ENCODE results near the gene GCA.

The GCA gene

DNA sequence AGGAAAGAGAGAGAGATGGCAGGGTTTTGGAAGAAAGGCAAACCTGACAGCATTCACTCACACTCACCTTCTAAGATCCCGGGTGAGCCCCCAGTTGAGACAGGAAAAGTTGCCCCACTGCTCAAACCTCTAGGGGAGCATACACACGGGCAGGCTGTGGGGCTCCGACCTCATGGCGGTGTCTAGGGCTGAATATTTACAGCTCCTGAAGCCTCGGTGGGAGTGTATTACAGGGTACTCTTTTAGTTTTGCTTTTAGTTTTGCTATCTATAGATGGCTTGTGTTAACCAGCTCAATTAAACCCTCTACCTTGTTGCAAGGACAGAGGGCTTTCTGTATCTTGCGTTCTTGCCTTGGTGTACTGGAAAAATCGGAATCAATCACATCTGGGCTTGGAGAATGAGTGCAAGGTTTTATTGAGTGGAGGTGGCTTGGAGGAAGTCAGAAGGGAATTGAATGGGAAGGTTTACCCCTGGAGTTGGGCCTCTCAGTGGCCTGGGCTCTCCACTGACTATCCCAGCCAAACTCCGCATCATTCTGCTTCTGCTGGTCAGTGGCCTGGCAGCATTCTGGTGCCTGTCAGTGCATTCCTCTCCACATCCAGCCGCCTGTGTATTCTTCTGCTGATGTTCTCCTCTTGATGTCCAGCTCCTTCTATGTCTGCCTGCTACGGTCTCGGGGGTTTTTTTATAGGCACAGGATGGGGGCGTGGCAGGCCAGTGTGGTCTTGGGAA lies 15.3 kb upstream of the GCA start:
- no peak for DNase-seq

DNA sequence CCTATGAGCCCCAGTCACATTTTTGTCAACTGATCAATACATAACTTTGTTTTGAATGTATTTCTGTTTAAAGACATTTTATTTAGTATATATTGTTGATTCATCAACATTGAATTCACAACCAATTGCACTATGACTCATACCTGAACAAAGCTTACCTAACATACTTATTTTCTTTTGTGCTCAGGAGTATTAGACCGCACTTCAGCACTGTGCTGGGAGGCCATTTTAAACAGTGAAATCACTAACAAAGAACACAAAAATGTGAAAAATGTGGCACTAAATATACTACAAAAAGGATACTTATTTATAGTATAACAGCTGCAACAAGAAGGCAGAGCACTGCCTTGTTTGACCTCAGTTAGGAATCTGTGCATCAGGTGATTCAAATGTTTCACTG lies 13.1 kb upstream of the GCA start:
- DNase-seq, result peak; percentile 40

DNA sequence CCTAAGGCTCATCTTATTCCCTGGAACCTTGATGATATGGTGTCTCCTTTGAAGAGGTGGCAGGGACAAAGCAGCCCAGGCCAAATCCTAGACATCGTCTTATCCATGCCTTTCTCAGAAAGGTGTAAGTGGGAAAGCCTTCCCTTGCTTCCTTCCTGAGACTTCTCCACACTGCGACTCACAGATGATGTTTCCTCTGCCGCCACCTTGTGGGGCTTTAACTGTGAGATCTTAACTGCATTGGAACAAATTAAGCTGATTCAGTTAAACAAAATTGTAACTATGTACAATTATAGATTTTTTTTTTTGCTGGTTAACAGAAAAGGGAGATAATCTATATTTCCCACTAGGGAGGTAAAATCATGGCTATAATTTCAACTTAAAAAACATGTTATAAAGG lies 10.0 kb upstream of the GCA start:
- DNase-seq, result peak; percentile 55

DNA sequence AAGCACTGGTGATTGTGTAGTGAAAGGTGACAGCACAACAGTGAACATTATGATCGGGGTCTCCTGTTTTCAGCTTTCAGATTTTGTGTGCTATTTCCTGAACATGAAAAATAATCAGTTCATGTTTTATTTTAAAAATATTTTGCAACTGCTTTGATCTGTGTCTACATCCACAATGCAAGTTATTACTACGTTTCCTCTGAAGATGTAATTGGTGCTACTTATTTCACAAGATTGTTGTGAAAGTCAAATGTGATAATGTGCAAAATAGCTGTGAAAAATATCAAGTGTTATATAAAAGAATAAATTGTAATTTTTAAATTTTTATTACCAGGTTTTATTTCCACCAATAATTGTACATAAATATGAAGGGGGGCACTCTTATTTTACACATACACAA lies 6.1 kb upstream of the GCA start:
- no peak for DNase-seq

DNA sequence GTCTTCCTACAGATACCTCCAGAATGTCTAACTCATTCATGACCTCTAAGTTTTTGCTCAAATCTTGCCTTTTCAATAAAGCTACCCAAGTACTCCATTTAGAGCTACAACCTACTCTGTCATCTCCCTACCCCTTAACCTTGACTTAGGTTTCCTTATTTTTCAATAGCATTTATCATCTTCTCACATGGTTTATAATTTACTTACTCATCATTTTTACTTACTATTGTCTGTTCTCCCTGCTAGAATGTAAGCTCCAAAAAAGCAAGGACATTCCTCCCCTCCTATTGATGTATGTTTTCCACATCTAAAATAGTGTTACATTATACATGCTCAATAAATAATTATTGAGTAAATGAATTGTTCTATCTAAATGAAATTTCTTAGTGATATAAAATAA lies 3.1 kb upstream of the GCA start:
- no peak for DNase-seq

DNA sequence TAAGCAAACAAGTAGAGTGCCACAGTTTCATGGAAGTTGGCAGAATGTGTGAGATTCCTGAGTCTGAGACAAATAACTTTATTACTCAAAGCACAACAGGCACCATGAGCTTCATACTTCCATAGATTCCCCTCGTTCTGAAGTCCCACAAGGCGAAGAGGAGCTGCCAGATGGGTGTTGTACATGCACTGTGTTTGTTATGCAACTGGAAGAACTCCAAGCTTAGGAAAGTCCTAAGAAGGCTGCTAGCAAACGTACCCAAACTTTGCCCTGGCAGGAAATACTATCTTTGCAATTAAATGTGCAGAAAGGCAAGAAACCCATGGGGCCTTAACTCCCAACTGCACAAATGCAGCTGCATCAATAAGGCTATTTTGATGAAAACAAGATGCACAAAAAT lies 1.6 kb upstream of the GCA start:
- peak; percentile 6 for DNase-seq

DNA sequence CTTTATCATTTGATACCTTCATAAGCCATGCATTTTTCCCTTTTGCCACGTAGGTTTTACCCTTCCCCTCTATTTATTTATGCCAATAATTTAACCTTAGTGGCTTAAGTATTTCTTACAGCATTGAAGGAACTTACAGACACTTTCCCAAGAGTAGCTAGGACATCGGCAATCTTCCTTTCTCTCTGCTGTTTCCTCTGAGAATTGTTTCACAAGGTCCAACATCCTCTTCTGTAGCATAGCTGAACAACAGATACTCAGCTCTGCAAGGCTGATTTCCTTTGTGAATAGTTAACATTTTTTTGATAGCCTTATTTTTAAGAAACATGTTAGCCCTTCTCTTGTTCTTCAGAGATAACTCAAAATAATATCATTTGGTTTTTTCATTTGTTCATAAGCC lies 1.1 kb upstream of the GCA start:
- no peak for DNase-seq

DNA sequence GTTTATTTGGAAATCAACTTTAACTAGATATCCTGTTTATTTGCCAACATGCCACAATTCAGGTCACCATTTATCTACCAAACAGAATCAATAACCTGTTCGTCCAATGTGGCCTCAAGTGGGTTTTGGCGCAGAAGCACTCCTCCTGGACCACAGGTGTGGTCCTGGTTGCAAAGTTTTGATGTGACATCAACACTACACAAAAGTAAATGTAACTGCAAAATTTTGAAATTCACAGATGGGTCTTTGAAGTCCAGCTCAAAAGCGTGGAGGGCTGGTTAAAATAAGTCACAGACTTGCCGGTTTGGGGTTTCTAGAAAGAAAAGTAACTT lies 474 bp upstream of the GCA start:
- no peak for DNase-seq

DNA sequence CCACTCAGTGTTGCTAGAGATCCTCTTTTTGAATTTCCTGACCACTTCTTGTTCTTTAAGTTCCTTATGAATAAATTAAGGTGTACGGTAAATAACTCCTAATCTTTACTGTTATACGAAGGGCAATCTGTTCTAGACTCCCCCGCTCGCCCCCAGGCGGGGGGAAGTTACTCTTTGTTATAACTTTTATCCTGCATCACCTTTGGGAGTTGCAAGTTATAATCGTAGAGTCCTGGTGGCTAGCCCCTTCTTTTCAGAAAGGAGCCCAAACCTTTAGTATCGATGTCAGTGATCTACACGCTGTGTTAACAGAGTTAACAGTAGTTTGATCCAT lies 652 bp downstream of the GCA start:
- DNase-seq, result no peak

DNA sequence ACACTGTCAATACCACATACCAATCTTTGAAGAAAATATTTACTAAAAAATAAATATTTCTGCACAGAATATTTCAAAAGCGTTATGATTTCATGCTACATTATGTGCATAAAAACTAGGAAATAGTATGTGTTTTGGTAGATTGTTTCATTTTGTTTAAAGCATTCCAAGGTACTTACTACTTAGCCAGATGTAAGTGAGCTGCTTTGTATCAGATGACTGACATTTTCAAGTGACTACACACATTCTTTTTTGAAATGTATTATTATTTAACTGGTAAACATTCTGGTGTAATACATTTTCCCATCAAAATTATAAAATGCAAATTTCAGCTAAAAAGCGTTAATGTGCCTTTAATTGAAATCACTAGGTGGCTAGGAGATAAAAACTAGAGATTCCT lies 21.5 kb downstream of the GCA start:
- DNase-seq, result no peak

DNA sequence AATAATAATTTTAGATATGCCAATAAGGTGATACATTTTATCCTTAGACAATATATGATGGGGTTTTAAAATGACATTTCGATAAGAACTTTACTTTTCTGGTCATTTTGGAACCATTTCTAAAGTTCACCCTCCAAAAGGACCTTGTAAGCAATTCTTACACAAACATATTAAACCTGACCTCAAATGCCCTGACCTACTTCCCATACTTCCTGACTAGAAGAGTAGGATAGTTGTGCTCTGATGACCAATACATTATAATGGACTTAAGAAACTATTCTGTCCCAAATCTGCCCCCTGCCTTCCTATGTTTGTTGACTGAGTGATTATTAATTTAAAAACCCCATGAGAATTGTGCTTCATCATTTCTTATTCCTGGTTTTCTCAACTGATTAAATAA lies 24.6 kb downstream of the GCA start:
- no peak for DNase-seq

DNA sequence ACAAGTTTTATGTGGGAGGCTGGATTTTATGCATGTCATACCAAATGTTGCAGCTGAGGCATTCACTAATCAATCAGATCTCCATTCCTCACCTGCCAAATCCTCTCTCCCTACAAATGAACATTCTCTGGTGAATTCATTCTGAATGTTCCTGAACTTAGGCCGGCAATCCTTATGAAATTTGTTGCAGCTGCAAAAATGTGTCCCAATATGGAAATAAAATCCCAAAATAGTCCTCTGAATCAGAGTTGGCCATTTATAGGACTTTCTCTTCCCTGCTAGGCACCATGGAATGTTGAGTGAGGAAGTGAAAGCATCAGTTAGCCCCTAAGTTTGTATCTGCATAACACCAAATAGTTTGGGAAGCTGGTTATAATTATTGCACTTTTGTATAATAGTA lies 25.6 kb downstream of the GCA start:
- DNase-seq, result no peak

DNA sequence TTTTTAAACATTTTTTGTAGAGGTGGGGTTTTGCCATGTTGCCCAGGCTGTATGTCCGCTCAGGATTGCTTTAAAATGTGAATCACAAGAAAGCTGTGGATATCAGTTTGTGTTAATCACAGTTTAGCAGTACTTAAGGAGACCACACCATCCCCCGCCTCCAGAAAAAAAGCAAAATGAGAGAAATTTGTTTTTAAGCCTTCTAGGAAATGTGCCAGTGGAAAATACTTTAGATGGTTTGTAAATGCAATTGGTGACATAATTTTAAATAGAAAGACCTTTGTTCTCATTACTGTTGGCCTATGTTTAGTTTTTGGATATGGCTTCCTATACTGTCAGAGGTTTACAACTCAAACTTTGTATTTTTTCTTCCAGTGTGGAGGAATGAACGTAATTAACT lies 27.0 kb downstream of the GCA start:
- no peak for DNase-seq

DNA sequence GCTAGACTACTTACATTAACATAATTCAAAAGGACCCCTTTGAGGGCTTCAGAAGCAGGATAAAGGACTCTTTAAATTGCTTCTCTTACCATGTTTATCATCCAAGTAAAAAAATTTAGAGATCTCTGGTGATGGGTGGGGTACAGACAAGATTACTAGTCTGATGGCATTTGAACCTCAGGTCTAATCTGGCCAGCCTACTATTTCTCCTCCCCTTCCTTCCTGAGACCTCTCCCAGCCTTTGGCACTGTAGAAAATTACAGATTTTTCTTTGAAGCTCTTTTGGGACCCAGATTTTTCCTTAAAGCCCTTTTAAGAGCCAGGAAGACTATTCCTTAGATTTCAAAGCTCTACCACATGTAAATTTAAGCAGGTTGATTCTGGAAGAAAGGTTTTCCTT lies 28.9 kb downstream of the GCA start:
- DNase-seq, result no peak

DNA sequence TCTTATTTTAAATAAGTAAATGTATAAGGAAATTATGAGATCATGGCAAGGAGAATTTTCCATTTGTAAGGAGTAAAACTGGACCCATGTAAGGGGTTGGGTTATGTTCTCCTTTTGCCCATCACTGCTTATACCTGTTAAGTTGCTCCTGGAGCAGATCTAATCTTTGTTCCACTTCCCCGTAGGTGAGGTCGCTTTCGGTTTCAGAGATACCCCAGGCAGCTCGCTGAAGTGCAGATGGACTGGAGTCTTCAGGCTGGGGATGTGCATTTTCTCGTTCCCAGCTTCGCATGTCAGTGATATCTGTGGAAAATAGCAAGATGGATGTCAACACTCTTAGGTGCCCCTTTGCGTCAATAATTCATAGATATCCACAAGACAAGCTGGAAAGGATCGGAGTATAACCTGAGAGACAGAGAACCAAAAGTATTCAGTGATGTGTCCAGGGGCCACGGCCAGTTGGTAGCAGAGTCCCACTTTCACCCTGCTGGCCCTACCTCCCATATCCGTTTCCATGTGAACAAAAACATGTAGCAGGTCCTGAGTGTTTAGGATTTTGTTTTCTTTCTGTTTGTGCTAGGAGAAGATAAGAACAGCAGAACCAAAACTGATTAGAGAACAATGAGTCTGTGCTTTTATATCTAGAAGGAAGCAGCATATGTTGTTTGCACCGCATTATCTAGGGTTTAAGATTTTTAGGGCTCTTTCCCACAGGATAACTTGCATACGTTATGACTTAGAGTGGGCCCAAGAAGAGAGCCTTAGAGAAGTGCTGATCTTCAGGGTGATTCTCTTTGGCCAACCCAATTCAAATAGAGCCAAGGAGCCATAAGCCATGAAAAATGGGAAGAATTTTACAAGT lies 36.0 kb downstream of the GCA start:
- peak; percentile 9 for DNase-seq

DNA sequence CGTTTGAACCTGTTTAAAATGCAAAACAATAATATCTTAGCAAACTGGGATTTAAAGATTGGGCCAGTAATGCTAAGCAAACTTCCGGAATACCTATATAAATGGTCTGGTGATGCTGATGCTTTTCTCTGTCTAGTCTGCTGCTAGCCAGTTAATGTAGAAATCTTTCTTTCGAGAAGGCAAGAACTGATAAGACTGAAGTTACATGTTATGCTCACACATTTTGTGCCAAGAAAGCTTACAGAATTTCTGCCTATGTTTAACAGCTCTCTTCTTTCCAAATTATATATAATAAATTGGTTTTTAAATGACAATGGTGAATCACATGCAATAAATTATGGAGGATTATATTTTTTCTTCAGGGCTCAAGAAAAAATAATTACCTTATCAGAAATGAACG lies 37.9 kb downstream of the GCA start:
- DNase-seq, result no peak

DNA sequence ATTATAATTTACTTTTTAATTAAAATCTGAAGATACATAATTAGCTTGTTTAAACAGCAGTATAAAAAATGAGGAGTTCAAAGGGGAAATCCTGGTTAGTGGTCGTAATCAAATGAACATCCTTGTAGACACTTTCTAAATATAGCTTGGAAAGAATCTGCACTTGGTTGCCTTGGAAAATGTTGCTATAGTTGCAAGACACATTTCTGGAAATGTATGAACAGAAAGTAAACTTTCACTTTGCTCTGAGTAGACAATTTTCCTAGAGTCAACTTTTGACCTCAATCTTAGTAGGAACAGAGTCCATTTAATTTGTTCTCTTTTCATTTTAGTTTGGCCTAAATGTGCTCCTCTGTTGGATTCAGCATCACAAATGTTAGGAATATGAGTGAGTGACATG lies 38.3 kb downstream of the GCA start:
- DNase-seq, result peak; percentile 25

DNA sequence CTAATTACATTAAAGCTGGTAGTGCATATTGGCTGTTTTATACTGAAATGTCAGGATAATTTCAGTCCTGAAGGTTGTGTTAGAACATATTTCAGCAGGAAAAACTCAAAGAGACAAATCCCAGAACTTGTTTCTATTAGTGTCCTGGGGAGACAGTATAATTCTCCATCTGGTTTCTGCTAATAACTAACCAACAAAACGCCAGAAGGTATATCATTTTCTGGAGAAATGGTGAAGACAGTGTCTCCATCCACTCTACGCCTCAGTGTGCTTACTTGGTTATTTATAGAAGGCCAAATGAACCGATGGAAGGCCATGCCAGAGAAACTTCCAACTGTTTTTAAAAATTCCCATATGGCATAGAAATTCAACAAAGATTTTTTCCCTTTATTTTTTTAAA lies 41.6 kb downstream of the GCA start:
- DNase-seq, result no peak

DNA sequence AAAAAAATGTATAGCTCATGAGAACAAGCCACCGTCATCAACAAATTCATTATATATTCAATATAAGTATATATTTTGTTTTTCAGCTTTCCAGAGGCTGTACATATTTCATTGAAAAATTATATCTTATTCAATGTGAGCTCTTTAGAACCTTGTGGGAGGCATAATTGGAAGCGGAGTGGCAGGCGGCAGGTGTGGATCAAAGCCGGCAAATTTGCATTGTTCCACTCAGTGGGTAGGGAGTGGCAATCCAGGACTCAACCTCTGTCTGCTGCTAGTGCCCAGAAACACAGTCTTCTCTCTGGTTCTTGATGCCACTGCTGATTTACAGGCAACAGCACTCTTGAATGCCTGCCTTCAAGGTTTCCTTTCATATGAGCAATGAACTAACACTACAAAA lies 46.9 kb downstream of the GCA start:
- peak; percentile 65 for DNase-seq

DNA sequence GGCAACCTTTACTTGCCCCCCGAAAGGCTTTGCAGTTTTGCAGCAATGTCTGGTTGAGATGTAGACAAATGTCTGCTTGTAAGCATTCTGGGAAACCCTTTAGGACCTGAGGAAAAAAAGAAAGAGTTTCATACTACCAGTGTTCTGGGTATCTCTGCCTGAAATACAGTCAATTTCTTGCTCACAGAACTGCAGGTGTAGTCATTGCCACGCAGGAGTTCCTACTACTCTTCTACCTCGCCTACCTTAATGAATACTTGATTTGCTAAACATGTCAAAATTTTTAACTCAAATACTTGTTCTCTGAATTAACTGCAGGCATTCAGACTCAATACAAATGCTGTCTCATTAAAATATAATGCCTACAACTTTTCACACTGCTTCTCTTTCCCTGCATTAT lies 56.4 kb downstream of the GCA start:
- no peak for DNase-seq

DNA sequence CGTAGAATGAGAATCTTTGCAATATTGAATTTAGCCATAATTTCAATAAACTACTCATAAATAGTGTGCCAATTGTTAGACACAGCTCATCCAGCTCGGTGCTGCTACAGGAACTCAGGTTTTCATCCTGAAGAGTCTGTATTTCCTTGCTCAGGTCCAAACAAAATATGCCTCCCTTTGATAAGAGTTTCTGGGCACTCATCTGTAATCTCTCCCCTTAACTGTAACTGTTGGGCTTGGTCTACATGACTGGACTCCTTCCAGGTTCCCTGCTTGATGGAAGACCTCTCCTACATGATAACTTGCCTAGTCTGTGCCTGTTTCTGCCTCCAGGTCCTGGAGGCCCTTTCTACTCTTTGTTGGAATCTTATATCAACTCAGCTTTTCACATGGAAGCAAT lies 57.9 kb downstream of the GCA start:
- DNase-seq, result no peak

DNA sequence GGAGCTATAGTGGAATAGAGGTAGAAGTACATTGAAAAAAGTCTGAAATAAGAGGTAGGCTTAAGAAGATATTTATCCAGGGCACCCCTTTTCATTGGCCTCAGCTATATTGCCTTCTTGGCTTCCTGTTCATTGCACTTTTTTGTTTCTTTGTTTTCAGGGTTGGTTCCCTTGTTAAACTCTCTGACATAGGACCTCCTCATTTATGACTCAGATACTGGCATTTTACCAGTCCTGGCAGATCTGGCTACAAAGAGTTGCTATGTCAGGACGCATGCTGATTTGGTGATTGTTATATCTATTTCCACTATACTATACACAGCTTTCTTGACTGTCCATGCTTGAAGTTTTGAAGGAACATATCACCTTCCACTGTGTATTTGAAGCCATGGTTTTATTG lies 60.0 kb downstream of the GCA start:
- DNase-seq, result no peak
